GM23338 (cell line): ENCODE results near the gene PHF20.

Experiments
- POLR2AphosphoS5 ChIP-seq: IDR thresholded peaks from 2 replicates; pipeline ENCODE4 v1.6.1; 2016; ENCODE audit warnings: antibody characterized with exemption, low read depth
- TF ChIP-seq, protein P1 (sequence below), 2 experiments: fragments of 200-600 bp in 1 of 2; sonication (generic) in 1 of 2; conservative IDR thresholded peaks; 2 replicates each; pipeline versions ENCODE4 v1.5.1 to v1.6.1; 2016 to 2017; ENCODE audit warnings: antibody characterized with exemption in 2 of 2, low read depth in 2 of 2, mild to moderate bottlenecking in 2 of 2, moderate library complexity in 1 of 2

DNA sequence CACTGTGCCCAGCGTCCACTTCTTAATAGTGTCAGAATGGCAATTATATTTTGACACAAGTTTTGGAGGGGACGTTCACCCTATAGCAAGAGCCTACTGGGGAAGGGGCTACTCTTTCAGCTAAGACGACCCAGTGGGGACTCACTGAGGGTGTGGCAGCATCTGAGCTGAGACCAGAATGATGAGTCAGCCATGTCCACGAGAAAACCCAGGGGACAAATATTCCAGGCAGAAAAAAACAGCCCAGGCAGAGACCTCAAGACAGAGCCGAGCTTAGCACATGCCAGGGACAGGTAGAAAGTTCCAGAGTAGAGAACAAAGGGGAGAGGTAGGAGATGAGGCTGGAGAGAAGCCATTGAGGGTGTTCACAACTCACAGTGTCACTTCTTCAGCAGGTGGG is 207.7 kb downstream of the PHF20 start:
- TF ChIP-seq, protein P1, sequence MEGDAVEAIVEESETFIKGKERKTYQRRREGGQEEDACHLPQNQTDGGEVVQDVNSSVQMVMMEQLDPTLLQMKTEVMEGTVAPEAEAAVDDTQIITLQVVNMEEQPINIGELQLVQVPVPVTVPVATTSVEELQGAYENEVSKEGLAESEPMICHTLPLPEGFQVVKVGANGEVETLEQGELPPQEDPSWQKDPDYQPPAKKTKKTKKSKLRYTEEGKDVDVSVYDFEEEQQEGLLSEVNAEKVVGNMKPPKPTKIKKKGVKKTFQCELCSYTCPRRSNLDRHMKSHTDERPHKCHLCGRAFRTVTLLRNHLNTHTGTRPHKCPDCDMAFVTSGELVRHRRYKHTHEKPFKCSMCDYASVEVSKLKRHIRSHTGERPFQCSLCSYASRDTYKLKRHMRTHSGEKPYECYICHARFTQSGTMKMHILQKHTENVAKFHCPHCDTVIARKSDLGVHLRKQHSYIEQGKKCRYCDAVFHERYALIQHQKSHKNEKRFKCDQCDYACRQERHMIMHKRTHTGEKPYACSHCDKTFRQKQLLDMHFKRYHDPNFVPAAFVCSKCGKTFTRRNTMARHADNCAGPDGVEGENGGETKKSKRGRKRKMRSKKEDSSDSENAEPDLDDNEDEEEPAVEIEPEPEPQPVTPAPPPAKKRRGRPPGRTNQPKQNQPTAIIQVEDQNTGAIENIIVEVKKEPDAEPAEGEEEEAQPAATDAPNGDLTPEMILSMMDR (conservative IDR thresholded peaks at IDR 0.05; ENCODE audit: low read depth in 2 of 2): no peak
- TF ChIP-seq POLR2AphosphoS5: no peak
